ENCODE results near the gene MAP6. TPM values are rescaled to one million over a fixed set of nuclear protein-coding genes. Genes with fewer than 3 reads are reported as not detected.

MAP6 gene
- total RNA-seq, 1 experiment from 2014 or later = not detected

GRCh38 chr11:75571625-75572024 lies 97.2 kb downstream of the MAP6 start:
- Histone ChIP-seq H3K4me2 (ENCODE audit: low read length) (no peak overlapping the region), H3K27me3 (ENCODE audit: insufficient read depth, low read length) (no peaks in the 10 kb centered on the region), H3K9me2 (ENCODE audit: insufficient read depth) (no peaks in the 10 kb centered on the region), H3K4me3 (replicated peaks in 1 of 2; ENCODE audit: low read depth in 1 of 2, low read length in 2 of 2) (no peak overlapping the region), H3K27ac (ENCODE audit: low read depth, low read length) (no peak overlapping the region), H2AFZ (ENCODE audit: low read depth, low read length, poor library complexity, severe bottlenecking) (no peak overlapping the region), H3K79me2 (ENCODE audit: insufficient read depth, low read length) (peaks cover 10% of the 10 kb centered on the region), H3K9me3 (ENCODE audit: control insufficient read depth in 1 of 2, insufficient read depth in 1 of 2, low read depth in 1 of 2, low read length in 2 of 2) (no peaks in the 10 kb centered on the region), H3K36me3 (ENCODE audit: control insufficient read depth in 1 of 2, insufficient read depth in 2 of 2, low read length in 2 of 2) (peaks cover 33 to 46% of the 10 kb centered on the region in 2 experiments), H3K9ac (ENCODE audit: low read length) (no peak overlapping the region), H3K4me1 (ENCODE audit: control insufficient read depth in 1 of 2, insufficient read depth in 2 of 2, low read length in 2 of 2) (peaks cover 0 to 3% of the 10 kb centered on the region in 2 experiments; a peak in 1 of 4 replicates), H4K20me1 (ENCODE audit: insufficient read depth) (no peaks in the 10 kb centered on the region)
- intact Hi-C loops (cut with micrococcal nuclease) = no loop called here
- POLR2A ChIA-PET = interaction anchor here (1.4 kb wide), 1 partner anchor 10 kb away, joined by 3 read pairs; the partner anchor contains the start of gene SERPINH1
- CTCF ChIA-PET = no interaction called here
- no peak for DNase-seq (ENCODE audit: low read depth, low spot score)
- ATAC-seq = no peak
- TF ChIP-seq REST (IDR thresholded peaks at IDR 0.05; ENCODE audit: low read depth) (no peak), YY1 (IDR thresholded peaks at IDR 0.05; ENCODE audit: extremely low read depth, insufficient replicate concordance, low read depth, low read length) (no peak)
- RAD21 ChIA-PET (ENCODE audit: low non-redundant PET in 1 of 2, low total read pairs in 2 of 2, uncharacterized antibody in 2 of 2, unreplicated experiment in 2 of 2) = no interaction called here
- no TSS peak for BruUV-seq (replicated peaks)

GRCh38 chr11:75570559-75571139 lies 98.2 kb downstream of the MAP6 start:
- Histone ChIP-seq H3K4me2 (ENCODE audit: low read length) (no peak overlapping the region), H3K27me3 (ENCODE audit: insufficient read depth, low read length) (no peaks in the 10 kb centered on the region), H3K4me3 (replicated peaks in 1 of 2; ENCODE audit: low read depth in 1 of 2, low read length in 2 of 2) (no peak overlapping the region), H3K36me3 (ENCODE audit: control insufficient read depth in 1 of 2, insufficient read depth in 2 of 2, low read length in 2 of 2) (peaks cover 33 to 53% of the 10 kb centered on the region in 2 experiments), H2AFZ (ENCODE audit: low read depth, low read length, poor library complexity, severe bottlenecking) (no peak overlapping the region), H3K4me1 (ENCODE audit: control insufficient read depth in 1 of 2, insufficient read depth in 2 of 2, low read length in 2 of 2) (peaks cover 0 to 3% of the 10 kb centered on the region in 2 experiments; a peak in 3 of 4 replicates), H3K27ac (ENCODE audit: low read depth, low read length) (no peak overlapping the region), H3K9ac (ENCODE audit: low read length) (no peak overlapping the region), H3K79me2 (ENCODE audit: insufficient read depth, low read length) (peaks cover 19% of the 10 kb centered on the region), H3K9me2 (ENCODE audit: insufficient read depth) (no peaks in the 10 kb centered on the region), H3K9me3 (ENCODE audit: control insufficient read depth in 1 of 2, insufficient read depth in 1 of 2, low read depth in 1 of 2, low read length in 2 of 2) (no peaks in the 10 kb centered on the region), H4K20me1 (ENCODE audit: insufficient read depth) (no peaks in the 10 kb centered on the region)
- CTCF ChIA-PET = no interaction called here
- POLR2A ChIA-PET = interaction anchor here (1.4 kb wide), 1 partner anchor 9 kb away, joined by 3 read pairs; the partner anchor contains the start of gene SERPINH1
- intact Hi-C loops (cut with micrococcal nuclease) = no loop called here
- DNase-seq (ENCODE audit: low read depth, low spot score) (no peak), ATAC-seq (no peak)
- no TSS peak for BruUV-seq (replicated peaks)
- RAD21 ChIA-PET (ENCODE audit: low non-redundant PET in 1 of 2, low total read pairs in 2 of 2, uncharacterized antibody in 2 of 2, unreplicated experiment in 2 of 2) = no interaction called here
- TF ChIP-seq EZH2phosphoT487 (IDR thresholded peaks at IDR 0.05; ENCODE audit: borderline replicate concordance) = no peak
- TF ChIP-seq SIN3A (IDR thresholded peaks at IDR 0.05; ENCODE audit: low read depth) = no peak
- TF ChIP-seq ZBTB33 (IDR thresholded peaks at IDR 0.05; ENCODE audit: extremely low read depth, insufficient replicate concordance, low read length) = no peak
- no peak for TF ChIP-seq ZNF274 (IDR thresholded peaks at IDR 0.05; ENCODE audit: low read depth, low read length)
- no peak for TF ChIP-seq CTCF (IDR thresholded peaks at IDR 0.05 in 2 of 3, conservative IDR thresholded peaks at IDR 0.05 in 1 of 3; ENCODE audit: borderline replicate concordance in 1 of 3, insufficient read depth in 1 of 3, low read depth in 2 of 3, low read length in 2 of 3)
- TF ChIP-seq ELF1 (IDR thresholded peaks at IDR 0.05; ENCODE audit: borderline replicate concordance, low read depth) = no peak
- TF ChIP-seq YY1 (IDR thresholded peaks at IDR 0.05; ENCODE audit: extremely low read depth, insufficient replicate concordance, low read depth, low read length) = no peak
- TF ChIP-seq FOSL1 (IDR thresholded peaks at IDR 0.05; ENCODE audit: low read depth) = no peak
- no peak for TF ChIP-seq ZFX (IDR thresholded peaks at IDR 0.05)
- no peak for TF ChIP-seq JUND (IDR thresholded peaks at IDR 0.05)
